ENCODE results near the gene CALCOCO1. TPM values are rescaled to one million over a fixed set of nuclear protein-coding genes. Genes with fewer than 3 reads are reported as not detected.

The CALCOCO1 gene
- total RNA-seq, 1 donor from 2014 or later, result 111 TPM

DNA sequence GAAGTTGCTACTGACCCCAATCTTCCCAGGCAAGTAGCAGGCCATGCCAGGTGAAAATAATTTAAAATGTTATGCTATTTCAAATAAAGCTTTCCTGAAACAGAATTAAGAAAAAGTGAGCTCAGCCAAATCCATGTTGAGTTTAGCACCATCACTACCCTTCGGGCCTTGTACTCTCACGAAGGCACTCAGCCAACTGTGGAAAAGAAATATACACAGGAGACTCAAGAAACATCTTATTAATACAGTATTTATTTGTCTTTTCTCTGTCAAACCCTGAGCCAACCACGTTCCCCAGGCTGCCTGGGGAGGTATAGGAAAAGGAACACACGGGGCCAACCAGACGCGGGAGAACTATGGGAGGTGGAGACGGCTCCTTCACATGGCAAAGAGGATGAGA lies 62.3 kb downstream of the CALCOCO1 start:
- no peak for DNase-seq (ENCODE audit: low spot score)

DNA sequence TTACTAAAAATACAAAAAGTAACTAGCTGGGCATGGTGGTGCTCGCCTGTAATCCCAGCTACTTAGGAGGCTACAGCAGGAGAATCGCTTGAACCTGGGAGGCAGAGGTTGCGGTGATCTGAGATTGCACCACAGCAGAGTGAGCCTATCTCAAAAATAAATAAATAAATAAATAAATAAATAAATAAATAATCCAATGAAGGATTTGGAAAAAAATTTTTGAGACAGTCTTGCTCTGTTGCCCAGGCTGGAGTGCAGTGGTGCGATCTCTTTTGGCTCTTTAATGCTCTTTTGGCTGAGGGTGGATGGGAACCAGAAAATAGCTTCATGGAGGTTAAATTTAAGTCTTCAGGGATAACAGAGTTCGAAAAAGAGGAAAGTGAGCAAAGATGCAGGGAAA lies 63.1 kb downstream of the CALCOCO1 start:
- DNase-seq (ENCODE audit: low spot score), result no peak

DNA sequence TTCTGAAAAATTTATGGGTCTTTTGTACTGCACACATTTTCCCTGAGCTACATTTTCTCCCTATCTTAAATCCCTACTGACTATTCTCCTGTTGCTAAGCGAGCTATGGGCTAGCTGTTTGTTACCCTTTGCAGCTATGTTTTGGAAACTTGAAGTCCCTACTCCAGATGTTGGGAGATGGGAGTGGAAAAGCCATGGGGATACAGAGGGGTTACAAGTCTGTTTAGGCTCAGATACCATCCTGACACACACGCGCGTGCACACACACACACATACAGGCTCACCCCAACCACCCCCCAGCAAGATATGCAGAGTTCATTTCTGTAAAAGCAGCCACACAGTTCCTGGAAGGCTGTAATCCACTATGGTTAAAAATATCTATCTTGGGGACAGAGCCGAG lies 67.2 kb downstream of the CALCOCO1 start:
- DNase-seq (ENCODE audit: low spot score), result no peak

DNA sequence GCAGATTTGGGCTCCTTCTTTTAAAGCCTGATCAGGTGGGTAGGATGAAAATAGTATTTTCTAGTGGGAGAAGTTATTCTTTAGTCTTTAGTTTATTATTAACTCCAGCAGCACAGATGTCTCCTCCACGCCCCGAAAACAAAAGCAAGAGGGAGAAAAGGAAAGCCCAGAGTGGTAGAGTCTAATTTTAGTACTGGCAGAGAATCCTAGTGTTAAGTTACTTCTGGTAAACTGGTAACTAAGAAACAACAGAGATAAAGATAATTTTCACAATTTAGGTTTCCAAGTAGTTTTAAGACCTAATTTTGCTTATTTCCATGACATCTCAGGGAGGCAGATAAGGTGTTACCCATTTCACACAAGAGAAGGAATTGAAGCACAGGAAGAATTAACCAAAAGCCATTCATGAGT lies 67.7 kb downstream of the CALCOCO1 start:
- no peak for DNase-seq (ENCODE audit: low spot score)

DNA sequence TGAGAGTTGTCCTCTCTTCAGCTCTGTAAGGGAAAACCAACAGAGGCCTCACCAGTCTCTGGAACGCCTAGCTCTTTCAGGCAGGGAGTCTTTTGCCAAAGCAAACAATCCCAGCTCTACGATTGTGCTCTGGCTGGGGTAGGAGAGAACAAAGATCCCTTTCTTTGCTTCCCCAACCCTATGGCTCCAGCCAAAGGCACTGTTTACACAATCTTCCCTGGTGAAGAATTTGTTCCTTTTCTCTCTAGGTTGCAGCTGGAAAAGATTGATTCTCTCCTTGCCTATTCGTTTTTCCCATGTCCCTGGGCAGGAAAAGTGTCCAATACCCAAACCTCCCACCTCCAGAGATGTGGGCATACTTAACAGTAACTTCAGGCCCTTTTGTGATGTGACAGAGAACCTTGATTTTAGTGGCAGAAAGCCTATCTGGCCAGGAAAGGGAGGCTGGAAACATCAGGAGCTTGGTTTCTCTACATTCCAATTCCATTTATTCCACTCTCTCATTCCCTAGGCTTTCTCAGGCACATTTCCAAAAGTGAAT lies 68.2 kb downstream of the CALCOCO1 start:
- peak; percentile 62 for DNase-seq (ENCODE audit: low spot score)

Other genes with a start within 250 kb of the CALCOCO1 start
- 19.9 TPM for gene MAP3K12, start 228.0 kb downstream of the CALCOCO1 start, total RNA-seq
- 38.3 TPM for gene TARBP2, start 226.2 kb downstream of the CALCOCO1 start, total RNA-seq
- not detected for gene NPFF, start 220.0 kb downstream of the CALCOCO1 start, total RNA-seq
- gene ATF7, start 101.1 kb downstream of the CALCOCO1 start, total RNA-seq, result 58.3 TPM
- 341 TPM for gene ATP5MC2, start 51.4 kb downstream of the CALCOCO1 start, total RNA-seq
- not detected for gene CISTR, start 24.5 kb upstream of the CALCOCO1 start, total RNA-seq
- gene HOXC13, start 211.4 kb upstream of the CALCOCO1 start, total RNA-seq, result 0.21 TPM
- not detected for gene HOXC12, start 227.5 kb upstream of the CALCOCO1 start, total RNA-seq
- gene HOXC11, start 245.7 kb upstream of the CALCOCO1 start, total RNA-seq, result 1.7 TPM
- gene HOTAIR, start 247.5 kb upstream of the CALCOCO1 start, total RNA-seq, result 6.6 TPM

Measured in ureter (tissue), 1 donor.